Measurements from ENCODE around the gene VILL.

DNA sequence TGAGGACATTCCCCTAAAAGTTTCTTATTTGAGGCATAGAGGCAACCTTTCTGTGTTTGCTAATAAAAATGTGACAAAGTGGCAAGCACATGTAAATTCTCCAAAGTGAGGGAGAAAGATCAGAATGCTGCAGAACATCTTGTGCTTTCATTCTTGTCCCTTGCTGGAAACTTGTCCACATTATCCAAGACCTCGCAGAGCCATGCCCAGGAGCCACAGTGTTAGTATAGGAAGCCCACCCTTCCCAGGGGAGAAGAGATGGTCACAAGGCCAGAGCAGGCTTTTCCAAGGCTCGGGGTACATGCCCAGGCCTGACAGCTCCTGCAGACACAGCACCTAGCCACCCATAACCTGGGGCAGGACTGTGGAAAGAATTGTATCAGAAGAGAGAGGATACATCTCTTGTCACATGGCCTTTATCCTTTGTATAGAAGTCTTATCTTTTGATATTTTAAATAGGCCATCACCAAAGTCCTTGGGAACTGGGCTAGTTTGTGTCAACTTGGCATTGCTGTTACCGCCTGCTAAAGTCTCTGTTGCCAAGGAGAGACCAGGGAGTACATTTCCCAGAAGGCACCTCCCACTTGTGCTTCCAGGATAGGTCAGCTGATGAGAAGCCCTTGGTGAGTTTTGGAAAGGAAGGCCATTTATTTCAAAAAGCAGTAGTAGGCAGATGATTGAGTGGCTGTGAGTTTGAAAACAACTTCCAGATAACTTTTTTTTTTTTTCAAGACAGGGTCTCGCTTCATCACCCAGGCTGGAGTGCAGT is 59.0 kb downstream of the VILL start:
- TF ChIP-seq EZH2phosphoT487 (IDR thresholded peaks at IDR 0.05; ENCODE audit: low read depth), result no peak
- TF ChIP-seq, protein P1, sequence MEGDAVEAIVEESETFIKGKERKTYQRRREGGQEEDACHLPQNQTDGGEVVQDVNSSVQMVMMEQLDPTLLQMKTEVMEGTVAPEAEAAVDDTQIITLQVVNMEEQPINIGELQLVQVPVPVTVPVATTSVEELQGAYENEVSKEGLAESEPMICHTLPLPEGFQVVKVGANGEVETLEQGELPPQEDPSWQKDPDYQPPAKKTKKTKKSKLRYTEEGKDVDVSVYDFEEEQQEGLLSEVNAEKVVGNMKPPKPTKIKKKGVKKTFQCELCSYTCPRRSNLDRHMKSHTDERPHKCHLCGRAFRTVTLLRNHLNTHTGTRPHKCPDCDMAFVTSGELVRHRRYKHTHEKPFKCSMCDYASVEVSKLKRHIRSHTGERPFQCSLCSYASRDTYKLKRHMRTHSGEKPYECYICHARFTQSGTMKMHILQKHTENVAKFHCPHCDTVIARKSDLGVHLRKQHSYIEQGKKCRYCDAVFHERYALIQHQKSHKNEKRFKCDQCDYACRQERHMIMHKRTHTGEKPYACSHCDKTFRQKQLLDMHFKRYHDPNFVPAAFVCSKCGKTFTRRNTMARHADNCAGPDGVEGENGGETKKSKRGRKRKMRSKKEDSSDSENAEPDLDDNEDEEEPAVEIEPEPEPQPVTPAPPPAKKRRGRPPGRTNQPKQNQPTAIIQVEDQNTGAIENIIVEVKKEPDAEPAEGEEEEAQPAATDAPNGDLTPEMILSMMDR (IDR thresholded peaks at IDR 0.05; ENCODE audit: low read depth, low read length), result no peak

All from OCI-LY3 (cell line).